IPS DF 6.9 (cell line): ENCODE data around the gene INO80E.

ENCODE experiments used
- DNase-seq: peaks from one replicate; pipeline ENCODE4 v3.0.0-alpha.2; 2013; ENCODE audit warnings: low read depth, low spot score
- H3K27ac ChIP-seq: one replicate; pipeline ENCODE4 v1.5.1; 2013; ENCODE audit warnings: low read length, control low read depth
- H3K27me3 ChIP-seq: 2 replicates; pipeline ENCODE4 v1.6.1; 2013; ENCODE audit warnings: mild to moderate bottlenecking, low read length; ENCODE audit not compliant: control insufficient read depth, insufficient read depth
- H3K36me3 ChIP-seq: 2 replicates; pipeline ENCODE4 v1.6.1; 2013; ENCODE audit warnings: low read length; ENCODE audit not compliant: control insufficient read depth, insufficient read depth
- H3K4me1 ChIP-seq: 2 replicates; pipeline ENCODE4 v1.6.1; 2013; ENCODE audit warnings: low read length; ENCODE audit not compliant: control insufficient read depth, insufficient read depth
- H3K4me3 ChIP-seq: 2 replicates; pipeline ENCODE4 v1.5.1; 2013; ENCODE audit warnings: mild to moderate bottlenecking, low read length
- H3K9me3 ChIP-seq: 2 replicates; pipeline ENCODE4 v1.6.1; 2013; ENCODE audit warnings: low read length, inconsistent platforms; ENCODE audit not compliant: control insufficient read depth, insufficient read depth
- WGBS: extraction: QIAGEN DNeasy Blood & Tissue Kit; methylation state at CpG from one replicate; pipeline ENCODE4 v1.1.7; 2013; ENCODE audit warnings: mixed read lengths, missing lambda C conversion rate; ENCODE audit not compliant: insufficient read length, insufficient coverage; 5-methylcytosine and 5-hydroxymethylcytosine counted together

The INO80E gene

DNA sequence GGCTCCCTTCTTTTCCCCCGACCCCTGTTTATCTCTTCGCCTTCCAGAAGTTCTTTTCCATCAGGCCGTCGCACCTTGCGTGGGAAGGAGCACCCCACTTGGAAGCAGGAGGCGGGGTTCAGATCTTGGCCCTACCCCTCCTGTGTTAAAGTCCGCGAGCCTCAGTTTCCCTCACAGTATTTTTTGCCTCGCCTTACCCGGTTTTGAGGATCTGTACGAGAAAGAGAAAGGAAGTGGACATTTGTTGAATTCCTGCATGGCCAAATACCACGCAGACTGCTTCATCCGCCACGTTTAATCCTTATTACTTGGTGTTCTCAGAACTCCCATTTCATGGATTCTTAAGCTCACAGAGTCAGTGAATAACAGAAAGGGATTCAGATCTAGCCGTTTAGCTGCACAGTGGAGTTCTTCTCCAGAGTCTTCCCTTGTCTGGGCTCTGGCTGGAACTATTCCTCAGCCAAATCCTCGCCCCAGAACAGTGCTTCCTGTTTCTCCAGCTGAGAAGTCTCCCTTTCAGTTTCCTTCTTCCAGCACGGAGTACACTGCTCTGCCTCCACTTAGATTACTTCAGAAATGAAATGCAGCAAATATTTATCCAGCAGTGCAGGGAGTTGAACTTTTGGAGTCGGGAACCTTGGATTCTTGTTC, 33.6 kb upstream of the INO80E start:
- Histone ChIP-seq H3K9me3 (no peaks in the 10 kb centered on the region), H3K36me3 (no peaks in the 10 kb centered on the region), H3K4me3 (peak overlapping the region; percentile 62; the same call in 1 of the 2 replicates), H3K4me1 (peaks cover 3% of the 10 kb centered on the region; the same call in 1 of the 2 replicates), H3K27me3 (no peaks in the 10 kb centered on the region), H3K27ac (no peak overlapping the region)
- DNase-seq = no peak
- no CpG with 5 or more reads among the region's 18 CpGs for WGBS

DNA sequence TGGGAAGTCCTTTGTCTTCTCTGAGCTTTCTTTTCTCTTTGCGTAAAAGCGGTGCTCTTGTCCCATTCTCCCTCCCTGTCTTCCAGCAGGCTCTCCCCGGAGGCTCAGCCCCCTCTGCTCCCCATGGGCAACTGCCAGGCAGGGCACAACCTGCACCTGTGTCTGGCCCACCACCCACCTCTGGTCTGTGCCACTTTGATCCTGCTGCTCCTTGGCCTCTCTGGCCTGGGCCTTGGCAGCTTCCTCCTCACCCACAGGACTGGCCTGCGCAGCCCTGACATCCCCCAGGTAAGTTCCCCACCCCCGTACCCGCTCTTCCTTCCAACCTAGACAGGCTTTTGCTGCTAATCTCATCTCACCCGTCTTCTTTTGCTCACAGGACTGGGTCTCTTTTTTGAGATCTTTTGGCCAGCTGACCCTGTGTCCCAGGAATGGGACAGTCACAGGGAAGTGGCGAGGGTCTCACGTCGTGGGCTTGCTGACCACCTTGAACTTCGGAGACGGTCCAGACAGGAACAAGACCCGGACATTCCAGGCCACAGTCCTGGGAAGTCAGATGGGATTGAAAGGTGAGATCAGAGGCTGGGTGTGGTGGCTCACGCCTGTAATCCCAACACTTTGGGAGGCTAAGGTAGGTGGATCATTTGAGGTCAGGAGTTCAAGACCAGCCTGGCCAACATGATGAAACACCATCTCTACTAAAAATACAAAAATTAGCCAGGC, 32.9 kb upstream of the INO80E start:
- no CpG with 5 or more reads among the region's 14 CpGs for WGBS
- H3K27me3 ChIP-seq = no peaks in the 10 kb centered on the region
- H3K27ac ChIP-seq = no peak overlapping the region
- no peaks in the 10 kb centered on the region for H3K9me3 ChIP-seq
- DNase-seq = no peak
- H3K4me1 ChIP-seq = peaks cover 3% of the 10 kb centered on the region; the same call in 1 of the 2 replicates
- H3K36me3 ChIP-seq = no peaks in the 10 kb centered on the region; the same call in 1 of the 2 replicates
- no peak overlapping the region for H3K4me3 ChIP-seq

GRCh38 chr16:29968205-29968604, 27.8 kb upstream of the INO80E start:
- DNase-seq = no peak
- no CpG with 5 or more reads among the region's 4 CpGs for WGBS
- H3K4me3 ChIP-seq = no peak overlapping the region
- H3K9me3 ChIP-seq = no peaks in the 10 kb centered on the region
- peaks cover 3% of the 10 kb centered on the region; the same call in 1 of the 2 replicates for H3K36me3 ChIP-seq
- H3K27me3 ChIP-seq = no peaks in the 10 kb centered on the region; the same call in 1 of the 2 replicates
- no peaks in the 10 kb centered on the region for H3K4me1 ChIP-seq
- H3K27ac ChIP-seq = no peak overlapping the region

GRCh38 chr16:29971304-29971703, 24.7 kb upstream of the INO80E start:
- no peak for DNase-seq
- WGBS = no CpG with 5 or more reads among the region's 8 CpGs
- Histone ChIP-seq H3K4me3 (no peak overlapping the region), H3K27ac (no peak overlapping the region), H3K9me3 (no peaks in the 10 kb centered on the region), H3K4me1 (0 out of 2 replicates have a peak, but pooled peaks cover 4% of the 10 kb centered on the region), H3K36me3 (peaks cover 3% of the 10 kb centered on the region; the same call in 1 of the 2 replicates), H3K27me3 (no peaks in the 10 kb centered on the region; the same call in 1 of the 2 replicates)

DNA sequence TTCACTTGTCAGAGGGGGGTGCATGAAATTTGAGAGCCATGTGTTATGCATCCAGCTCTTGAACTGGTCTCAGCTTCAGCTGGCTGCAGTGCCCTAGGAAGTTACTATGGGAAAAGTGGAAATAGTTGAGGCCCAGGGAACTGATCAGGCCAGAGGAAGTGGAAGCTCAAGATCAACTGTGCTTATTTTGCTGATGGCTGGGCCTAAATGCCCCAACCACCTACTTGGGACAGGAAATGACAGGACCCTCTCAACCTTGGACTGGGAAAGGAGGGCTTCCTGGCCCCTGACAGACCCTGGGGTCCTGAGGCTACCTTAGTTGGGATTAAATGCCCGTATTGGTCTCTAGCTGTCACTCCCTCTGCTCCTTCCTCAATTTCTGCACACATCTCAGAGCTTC, 23.5 kb upstream of the INO80E start:
- no CpG with 5 or more reads among the region's 1 CpG for WGBS
- Histone ChIP-seq H3K27ac (no peak overlapping the region), H3K36me3 (peaks cover 3% of the 10 kb centered on the region; the same call in 1 of the 2 replicates)

DNA sequence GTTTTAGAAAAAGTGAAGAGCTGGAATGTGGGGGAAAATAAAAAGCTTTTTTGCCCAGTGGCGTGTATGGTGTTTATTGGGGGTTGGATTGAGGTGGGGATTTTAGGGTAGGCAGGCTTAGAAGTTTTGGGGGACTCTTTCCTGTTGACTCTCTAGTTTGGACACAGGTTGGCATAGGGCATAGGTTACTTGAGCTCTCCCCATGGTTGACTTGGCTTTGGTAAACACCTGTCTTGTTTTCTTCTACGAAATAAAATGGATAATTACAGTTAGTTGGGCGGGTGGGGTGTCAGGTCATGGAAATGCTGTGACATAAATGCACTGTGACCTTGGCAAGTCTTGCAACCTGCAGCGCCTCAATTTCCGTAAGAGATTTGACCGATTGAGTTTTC, 23.1 kb upstream of the INO80E start:
- DNase-seq = no peak
- no peak overlapping the region for H3K27ac ChIP-seq
- H3K9me3 ChIP-seq = no peaks in the 10 kb centered on the region
- 0 out of 2 replicates have a peak, but pooled peaks cover 4% of the 10 kb centered on the region for H3K4me1 ChIP-seq
- no peaks in the 10 kb centered on the region; the same call in 1 of the 2 replicates for H3K27me3 ChIP-seq
- no peak overlapping the region for H3K4me3 ChIP-seq
- WGBS = no CpG with 5 or more reads among the region's 6 CpGs
- peaks cover 5% of the 10 kb centered on the region; the same call in 1 of the 2 replicates for H3K36me3 ChIP-seq

More for the DNA sequence above, 23.5 kb upstream of the INO80E start:
- H3K4me3 ChIP-seq = no peak overlapping the region
- H3K27me3 ChIP-seq = no peaks in the 10 kb centered on the region; the same call in 1 of the 2 replicates
- 0 out of 2 replicates have a peak, but pooled peaks cover 4% of the 10 kb centered on the region for H3K4me1 ChIP-seq
- DNase-seq = no peak
- H3K9me3 ChIP-seq = no peaks in the 10 kb centered on the region

GRCh38 chr16:29973384-29974246, 22.4 kb upstream of the INO80E start, which contains the start of gene TAOK2:
TAOK2 (plus strand) TSS chr16:29973868; CDS start chr16:29977773, 3,905 bp downstream.
- WGBS = no CpG with 5 or more reads among the region's 75 CpGs
- DNase-seq = peak; percentile 99
- H3K9me3 ChIP-seq = no peaks in the 10 kb centered on the region
- H3K4me3 ChIP-seq = peak within 1 kb of the TSS; percentile 78
- H3K27me3 ChIP-seq = no peaks in the 10 kb centered on the region; the same call in 1 of the 2 replicates
- H3K27ac ChIP-seq = no peak within 1 kb of the TSS
- 0 out of 2 replicates have a peak, but pooled peaks cover 4% of the 10 kb centered on the region for H3K4me1 ChIP-seq
- peaks cover 8% of the 10 kb centered on the region; the same call in 1 of the 2 replicates for H3K36me3 ChIP-seq

DNA sequence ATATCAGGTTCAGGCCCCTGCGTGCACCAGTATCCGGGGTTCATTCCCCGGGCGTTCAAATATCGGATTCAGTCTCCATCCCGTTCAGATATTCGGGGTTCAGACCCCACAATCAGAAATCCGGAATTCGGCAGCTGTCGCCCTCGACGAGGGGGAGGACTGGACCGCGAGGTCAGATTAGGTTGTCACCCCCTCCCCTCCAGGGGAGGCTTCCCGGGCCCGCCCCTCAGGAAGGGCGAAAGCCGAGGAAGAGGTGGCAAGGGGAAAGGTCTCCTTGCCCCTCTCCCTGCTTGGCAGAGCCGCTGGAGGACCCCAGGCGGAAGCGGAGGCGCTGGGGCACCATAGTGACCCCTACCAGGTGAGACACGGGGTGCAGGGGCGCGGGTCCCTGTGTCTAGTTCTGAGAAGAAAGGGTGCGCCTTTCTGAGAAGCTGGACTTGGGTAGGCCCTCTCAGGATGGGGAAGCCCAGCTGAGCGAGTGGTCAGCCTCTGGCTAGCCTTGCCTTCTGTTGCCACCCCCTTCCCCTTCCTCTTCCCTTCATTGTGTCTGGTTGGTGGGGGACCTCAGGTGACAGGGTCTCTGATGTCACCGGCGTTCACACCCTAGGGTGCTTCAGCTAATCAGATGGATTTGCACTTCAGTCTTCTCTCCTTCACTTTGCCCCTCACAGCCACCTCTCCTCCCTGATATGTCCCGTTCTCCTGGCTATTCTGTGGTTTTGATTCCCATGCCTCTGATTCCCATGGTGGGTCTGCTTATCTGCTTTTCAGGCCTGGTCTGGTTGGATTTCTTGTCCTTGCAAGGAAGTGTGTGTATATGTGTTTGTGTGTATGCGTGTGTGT, 21.5 kb upstream of the INO80E start:
- Histone ChIP-seq H3K4me3 (peak overlapping the region; percentile 78; the same call in 1 of the 2 replicates), H3K27ac (no peak overlapping the region), H3K9me3 (no peaks in the 10 kb centered on the region), H3K36me3 (peaks cover 14% of the 10 kb centered on the region; the same call in 1 of the 2 replicates), H3K27me3 (no peaks in the 10 kb centered on the region; the same call in 1 of the 2 replicates), H3K4me1 (0 out of 2 replicates have a peak, but pooled peaks cover 4% of the 10 kb centered on the region)
- WGBS = no CpG with 5 or more reads among the region's 31 CpGs
- no peak for DNase-seq

- Histone ChIP-seq H3K36me3 (peaks cover 14% of the 10 kb centered on the region; the same call in 1 of the 2 replicates), H3K27ac (no peak overlapping the region), H3K27me3 (no peaks in the 10 kb centered on the region; the same call in 1 of the 2 replicates), H3K9me3 (no peaks in the 10 kb centered on the region), H3K4me1 (0 out of 2 replicates have a peak, but pooled peaks cover 4% of the 10 kb centered on the region), H3K4me3 (no peak overlapping the region; the same call in 1 of the 2 replicates)
- no CpG with 5 or more reads among the region's 5 CpGs for WGBS
- no peak for DNase-seq
Measured at GRCh38 chr16:29975134-29975538, 20.9 kb upstream of the INO80E start.
